Measurements from ENCODE around the gene PSRC1.

The PSRC1 gene

DNA sequence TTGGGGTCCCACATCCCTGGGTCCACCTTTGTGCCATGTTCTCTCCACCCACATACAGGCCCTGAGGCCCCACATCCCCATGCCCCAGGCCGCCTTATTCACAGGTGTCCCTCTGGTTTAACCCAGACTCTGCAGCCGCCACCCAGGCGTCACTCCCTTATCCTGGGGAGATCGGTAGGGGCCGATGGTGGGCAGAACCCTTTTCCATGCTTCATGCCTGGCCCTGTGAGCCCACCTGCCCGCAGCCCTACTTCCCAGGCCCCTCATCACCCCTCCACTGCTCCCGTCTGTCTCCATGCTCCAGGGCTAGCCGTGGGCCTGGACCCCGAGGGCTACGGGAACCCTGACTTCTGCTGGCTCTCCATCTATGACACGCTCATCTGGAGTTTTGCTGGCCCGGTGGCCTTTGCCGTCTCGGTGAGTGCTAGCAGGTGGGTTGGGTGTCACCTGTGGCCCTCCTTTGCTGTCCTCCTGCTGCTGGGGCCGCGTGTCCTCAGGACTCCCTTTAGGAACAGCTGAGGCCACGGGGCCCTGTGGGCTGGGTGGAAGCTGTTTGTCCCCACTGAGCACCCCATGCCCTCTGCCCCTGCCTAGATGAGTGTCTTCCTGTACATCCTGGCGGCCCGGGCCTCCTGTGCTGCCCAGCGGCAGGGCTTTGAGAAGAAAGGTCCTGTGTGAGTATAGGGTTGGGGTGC lies 12.2 kb downstream of the PSRC1 start:
- TF ChIP-seq, protein P1, sequence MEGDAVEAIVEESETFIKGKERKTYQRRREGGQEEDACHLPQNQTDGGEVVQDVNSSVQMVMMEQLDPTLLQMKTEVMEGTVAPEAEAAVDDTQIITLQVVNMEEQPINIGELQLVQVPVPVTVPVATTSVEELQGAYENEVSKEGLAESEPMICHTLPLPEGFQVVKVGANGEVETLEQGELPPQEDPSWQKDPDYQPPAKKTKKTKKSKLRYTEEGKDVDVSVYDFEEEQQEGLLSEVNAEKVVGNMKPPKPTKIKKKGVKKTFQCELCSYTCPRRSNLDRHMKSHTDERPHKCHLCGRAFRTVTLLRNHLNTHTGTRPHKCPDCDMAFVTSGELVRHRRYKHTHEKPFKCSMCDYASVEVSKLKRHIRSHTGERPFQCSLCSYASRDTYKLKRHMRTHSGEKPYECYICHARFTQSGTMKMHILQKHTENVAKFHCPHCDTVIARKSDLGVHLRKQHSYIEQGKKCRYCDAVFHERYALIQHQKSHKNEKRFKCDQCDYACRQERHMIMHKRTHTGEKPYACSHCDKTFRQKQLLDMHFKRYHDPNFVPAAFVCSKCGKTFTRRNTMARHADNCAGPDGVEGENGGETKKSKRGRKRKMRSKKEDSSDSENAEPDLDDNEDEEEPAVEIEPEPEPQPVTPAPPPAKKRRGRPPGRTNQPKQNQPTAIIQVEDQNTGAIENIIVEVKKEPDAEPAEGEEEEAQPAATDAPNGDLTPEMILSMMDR (IDR thresholded peaks at IDR 0.05; ENCODE audit: low read depth, low read length), result no peak
- no peaks in the 10 kb centered on the region for H3K9me3 ChIP-seq (ENCODE audit: insufficient read depth, low read length)
- H3K4me1 ChIP-seq (ENCODE audit: low read length), result no peaks in the 10 kb centered on the region
- no peak overlapping the region for H3K4me3 ChIP-seq (ENCODE audit: low read length)
- H3K9ac ChIP-seq (ENCODE audit: low read length), result no peak overlapping the region
- no peak overlapping the region for H3K27ac ChIP-seq (ENCODE audit: low read length)
- H3K36me3 ChIP-seq (replicated peaks; ENCODE audit: low read depth, low read length), result no peaks in the 10 kb centered on the region
- no peaks in the 10 kb centered on the region for H3K79me2 ChIP-seq (ENCODE audit: low read length)
- H3K27me3 ChIP-seq (ENCODE audit: low read depth, low read length), result no peaks in the 10 kb centered on the region
- H4K20me1 ChIP-seq (ENCODE audit: insufficient read depth, low read length), result no peaks in the 10 kb centered on the region
- H2AFZ ChIP-seq (ENCODE audit: low read depth, low read length), result no peak overlapping the region
- no peak overlapping the region for H3K4me2 ChIP-seq (ENCODE audit: low read length)

DNA sequence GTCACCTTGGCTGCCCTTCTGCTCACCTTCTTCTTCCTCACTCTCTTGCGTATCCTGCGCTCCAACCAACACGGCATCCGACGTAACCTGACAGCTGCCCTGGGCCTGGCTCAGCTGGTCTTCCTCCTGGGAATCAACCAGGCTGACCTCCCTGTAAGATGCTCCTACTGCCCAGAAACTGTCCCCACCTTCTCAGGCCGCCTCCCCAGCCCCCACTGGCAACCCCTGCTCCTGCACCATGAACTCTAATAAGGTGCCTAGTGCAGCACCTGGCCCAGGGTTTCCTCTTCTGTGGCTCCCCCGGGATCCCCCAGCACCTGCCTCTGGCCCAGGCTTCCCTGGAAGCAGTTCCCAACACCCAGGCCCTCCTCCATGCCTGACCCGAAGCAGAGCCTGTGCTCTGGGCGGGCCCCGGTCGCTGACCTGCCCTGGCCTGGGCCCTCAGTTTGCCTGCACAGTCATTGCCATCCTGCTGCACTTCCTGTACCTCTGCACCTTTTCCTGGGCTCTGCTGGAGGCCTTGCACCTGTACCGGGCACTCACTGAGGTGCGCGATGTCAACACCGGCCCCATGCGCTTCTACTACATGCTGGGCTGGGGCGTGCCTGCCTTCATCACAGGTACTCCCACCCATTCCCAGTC lies 12.8 kb downstream of the PSRC1 start:
- H3K27ac ChIP-seq (ENCODE audit: low read length), result no peak overlapping the region
- no peaks in the 10 kb centered on the region for H3K27me3 ChIP-seq (ENCODE audit: low read depth, low read length)
- H3K4me2 ChIP-seq (ENCODE audit: low read length), result no peak overlapping the region
- no peak overlapping the region for H3K4me3 ChIP-seq (ENCODE audit: low read length)
- no peak overlapping the region for H3K9ac ChIP-seq (ENCODE audit: low read length)
- no peaks in the 10 kb centered on the region for H3K4me1 ChIP-seq (ENCODE audit: low read length)
- H2AFZ ChIP-seq (ENCODE audit: low read depth, low read length), result no peak overlapping the region
- no peaks in the 10 kb centered on the region for H3K79me2 ChIP-seq (ENCODE audit: low read length)
- H3K9me3 ChIP-seq (ENCODE audit: insufficient read depth, low read length), result no peaks in the 10 kb centered on the region
- TF ChIP-seq, protein P1 (IDR thresholded peaks at IDR 0.05; ENCODE audit: low read depth, low read length), result no peak
- TF ChIP-seq EZH2phosphoT487 (IDR thresholded peaks at IDR 0.05; ENCODE audit: low read depth), result no peak
- no peaks in the 10 kb centered on the region for H3K36me3 ChIP-seq (replicated peaks; ENCODE audit: low read depth, low read length)
- H4K20me1 ChIP-seq (ENCODE audit: insufficient read depth, low read length), result no peaks in the 10 kb centered on the region

DNA sequence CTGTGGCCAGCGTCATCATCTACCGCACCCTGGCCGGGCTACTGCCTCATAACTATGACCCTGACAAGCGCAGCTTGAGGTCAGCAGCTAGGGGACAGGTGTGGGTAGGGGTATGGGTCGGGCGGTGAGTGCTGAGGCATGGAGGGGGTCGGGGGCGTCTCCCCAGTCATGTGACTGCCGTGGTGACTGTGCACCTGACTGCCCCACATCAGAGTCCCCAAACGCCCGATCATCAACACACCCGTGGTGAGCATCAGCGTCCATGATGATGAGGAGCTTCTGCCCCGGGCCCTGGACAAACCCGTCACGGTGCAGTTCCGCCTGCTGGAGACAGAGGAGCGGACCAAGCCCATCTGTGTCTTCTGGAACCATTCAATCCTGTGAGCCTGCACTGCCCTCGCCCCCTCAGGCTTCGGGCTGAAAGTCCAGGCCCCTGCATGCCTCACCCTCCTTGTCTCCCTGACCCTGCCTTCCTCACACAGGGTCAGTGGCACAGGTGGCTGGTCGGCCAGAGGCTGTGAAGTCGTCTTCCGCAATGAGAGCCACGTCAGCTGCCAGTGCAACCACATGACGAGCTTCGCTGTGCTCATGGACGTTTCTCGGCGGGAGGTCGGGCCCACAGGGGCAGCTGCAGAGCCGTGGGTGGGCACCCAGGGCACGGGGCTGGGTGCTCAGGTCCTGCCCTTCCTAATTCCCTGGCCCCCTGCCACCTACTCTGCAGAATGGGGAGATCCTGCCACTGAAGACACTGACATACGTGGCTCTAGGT lies 13.5 kb downstream of the PSRC1 start:
- H3K4me3 ChIP-seq (ENCODE audit: low read length), result no peak overlapping the region
- H3K27me3 ChIP-seq (ENCODE audit: low read depth, low read length), result no peaks in the 10 kb centered on the region
- H2AFZ ChIP-seq (ENCODE audit: low read depth, low read length), result no peak overlapping the region
- TF ChIP-seq, protein P1 (IDR thresholded peaks at IDR 0.05; ENCODE audit: low read depth, low read length), result no peak
- no peak for TF ChIP-seq EZH2phosphoT487 (IDR thresholded peaks at IDR 0.05; ENCODE audit: low read depth)
- H3K4me1 ChIP-seq (ENCODE audit: low read length), result no peaks in the 10 kb centered on the region
- H3K9me3 ChIP-seq (ENCODE audit: insufficient read depth, low read length), result no peaks in the 10 kb centered on the region
- no peak overlapping the region for H3K9ac ChIP-seq (ENCODE audit: low read length)
- H3K27ac ChIP-seq (ENCODE audit: low read length), result no peak overlapping the region
- H3K4me2 ChIP-seq (ENCODE audit: low read length), result no peak overlapping the region
- no peaks in the 10 kb centered on the region for H4K20me1 ChIP-seq (ENCODE audit: insufficient read depth, low read length)
- no peaks in the 10 kb centered on the region for H3K36me3 ChIP-seq (replicated peaks; ENCODE audit: low read depth, low read length)
- H3K79me2 ChIP-seq (ENCODE audit: low read length), result no peaks in the 10 kb centered on the region
